ENCODE results near the gene PCSK2. TPM values are rescaled to one million over a fixed set of nuclear protein-coding genes. Genes with fewer than 3 reads are reported as not detected.

PCSK2 gene
- total and polyA plus RNA-seq, 2 donors (not counting 3 experiments of a cell fraction or from before 2014, with no cell fraction given), result not detected

- FAIRE-seq, result no peak
- H3K79me2 ChIP-seq (ENCODE audit: control insufficient read depth, insufficient read depth, low read length), result no peaks in the 10 kb centered on the region
- TF ChIP-seq CTCF (IDR thresholded peaks at IDR 0.05; ENCODE audit: extremely low read depth in 1 of 2, insufficient read depth in 1 of 2, low read depth in 1 of 2, low read length in 2 of 2) (no peak), GATA2 (IDR thresholded peaks at IDR 0.05; ENCODE audit: insufficient read depth, insufficient read length, low read depth, low read length) (no peak), JUN (IDR thresholded peaks at IDR 0.05; ENCODE audit: borderline replicate concordance, insufficient read depth, insufficient read length, low read depth) (no peak), POLR2AphosphoS5 (IDR thresholded peaks at IDR 0.05; ENCODE audit: insufficient read depth, low read depth, low read length) (no peak), EZH2 (IDR thresholded peaks at IDR 0.05; ENCODE audit: borderline replicate concordance, low read depth, low read length, severe bottlenecking) (no peak), MYC (IDR thresholded peaks at IDR 0.05; ENCODE audit: low read depth, low read length) (no peak), MAX (IDR thresholded peaks at IDR 0.05; ENCODE audit: insufficient read depth, insufficient read length) (no peak), FOS (IDR thresholded peaks at IDR 0.05; ENCODE audit: borderline replicate concordance, insufficient read depth, low read length) (no peak), POLR2A (IDR thresholded peaks at IDR 0.05; ENCODE audit: low read depth, low read length) (no peak)
- no peaks in the 10 kb centered on the region for H3K36me3 ChIP-seq (ENCODE audit: control insufficient read depth in 2 of 2, extremely low read depth in 1 of 2, insufficient read depth in 2 of 2, low read length in 2 of 2)
- DNase-seq (ENCODE audit: low read depth, low spot score), result no peak
- H3K9ac ChIP-seq (replicated peaks; ENCODE audit: extremely low read depth, insufficient read depth, low read length), result no peak overlapping the region
- H3K27me3 ChIP-seq (ENCODE audit: control insufficient read depth in 2 of 2, insufficient read depth in 2 of 2, low read length in 2 of 2), result no peaks in the 10 kb centered on the region
- H3K4me2 ChIP-seq (ENCODE audit: insufficient read depth, low read length), result no peak overlapping the region
- BruUV-seq (replicated peaks), result no TSS peak
- no peaks in the 10 kb centered on the region for H3K9me1 ChIP-seq (replicated peaks; ENCODE audit: control insufficient read depth, extremely low read depth, insufficient read depth, low read length)
- H3K9me3 ChIP-seq (replicated peaks; ENCODE audit: control insufficient read depth, insufficient read depth, low read length), result peaks cover 3% of the 10 kb centered on the region
- no peaks in the 10 kb centered on the region for H4K20me1 ChIP-seq (replicated peaks; ENCODE audit: control insufficient read depth, extremely low read depth, insufficient read depth, low read length)
- dilution Hi-C loops (cut with MboI; ENCODE audit: extremely low pct_ligation_motif_present, low sequenced_read_pairs) (no loop called here), intact Hi-C loops (cut with micrococcal nuclease) (no loop called here)
- H3K4me1 ChIP-seq (ENCODE audit: control insufficient read depth, extremely low read depth, insufficient read depth, low read length), result no peaks in the 10 kb centered on the region
- no peak overlapping the region for H2AFZ ChIP-seq (ENCODE audit: low read depth, low read length)
- no peak overlapping the region for H3K27ac ChIP-seq (ENCODE audit: insufficient read depth, low read depth, low read length)
- ChIA-PET POLR2A (no interaction called here), CTCF (no interaction called here)
- H3K4me3 ChIP-seq (replicated peaks in 1 of 3; ENCODE audit: insufficient read depth in 1 of 3, low read depth in 1 of 3, low read length in 3 of 3), result no peak overlapping the region
Observed at GRCh38 chr20:17177341-17177740, 49.5 kb upstream of the PCSK2 start.

Data from endothelial cell of umbilical vein (primary cell).